HG02981 (cell line): ENCODE results near the gene CDK5RAP2.
"Not testable (repeated sequence)": the region's sequence is repeated elsewhere in the genome, so short reads cannot be mapped to it uniquely, and the experiment has no call there.

Experiments used
- ATAC-seq: cut with Tn5 transposase; IDR thresholded peaks from one replicate; pipeline ENCODE4 v1.9.1; 2021; ENCODE audit warnings: mild to moderate bottlenecking, moderate library complexity; ENCODE audit not compliant: unreplicated experiment

Gene CDK5RAP2

DNA sequence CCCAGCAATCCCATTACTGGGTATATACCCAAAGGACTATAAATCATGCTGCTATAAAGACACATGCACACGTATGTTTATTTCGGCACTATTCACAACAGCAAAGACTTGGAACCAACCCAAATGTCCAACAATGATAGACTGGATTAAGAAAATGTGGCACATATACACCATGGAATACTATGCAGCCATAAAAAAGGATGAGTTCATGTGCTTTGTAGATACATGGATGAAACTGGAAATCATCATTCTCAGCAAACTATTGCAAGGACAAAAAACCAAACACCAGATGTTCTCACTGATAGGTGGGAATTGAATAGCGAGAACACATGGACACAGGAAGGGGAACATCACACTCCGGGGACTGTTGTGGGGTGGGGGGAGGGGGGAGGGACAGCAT, 64.0 kb downstream of the CDK5RAP2 start:
- not testable (repeated sequence) for ATAC-seq

DNA sequence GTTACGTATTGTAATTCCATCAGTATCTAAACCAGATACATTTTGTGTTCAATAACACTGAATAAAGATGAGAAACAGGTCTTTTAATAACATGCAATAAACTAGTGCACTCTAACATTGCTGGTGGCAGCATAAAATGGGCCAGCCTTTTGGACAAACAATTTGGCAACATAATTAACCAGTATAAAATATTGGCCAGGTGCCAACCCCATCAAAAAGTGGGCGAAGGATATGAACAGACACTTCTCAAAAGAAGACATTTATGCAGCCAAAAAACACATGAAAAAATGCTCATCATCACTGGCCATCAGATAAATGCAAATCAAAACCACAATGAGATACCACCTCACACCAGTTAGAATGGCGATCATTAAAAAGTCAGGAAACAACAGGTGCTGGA, 64.5 kb downstream of the CDK5RAP2 start:
- ATAC-seq: not testable (repeated sequence)

DNA sequence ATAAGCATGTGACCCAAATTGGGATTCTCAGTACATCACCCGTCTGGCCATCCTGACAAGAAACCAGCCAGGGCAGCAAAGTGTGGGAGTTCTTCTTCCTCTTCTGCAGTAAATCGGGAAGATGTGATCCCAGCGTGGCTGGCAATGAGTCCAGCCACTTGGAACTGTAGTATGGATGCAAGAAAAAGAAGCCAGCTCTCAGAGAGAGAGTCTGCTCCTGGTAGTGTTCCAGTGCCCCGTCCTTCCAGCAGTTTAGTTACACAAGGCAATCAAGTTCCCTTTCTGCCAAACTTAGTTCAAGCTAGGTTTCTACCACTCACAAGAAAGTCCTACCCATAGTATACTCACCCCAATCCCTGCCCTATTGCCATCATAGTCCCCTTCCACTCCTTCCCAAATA, 65.6 kb downstream of the CDK5RAP2 start:
- no peak for ATAC-seq

DNA sequence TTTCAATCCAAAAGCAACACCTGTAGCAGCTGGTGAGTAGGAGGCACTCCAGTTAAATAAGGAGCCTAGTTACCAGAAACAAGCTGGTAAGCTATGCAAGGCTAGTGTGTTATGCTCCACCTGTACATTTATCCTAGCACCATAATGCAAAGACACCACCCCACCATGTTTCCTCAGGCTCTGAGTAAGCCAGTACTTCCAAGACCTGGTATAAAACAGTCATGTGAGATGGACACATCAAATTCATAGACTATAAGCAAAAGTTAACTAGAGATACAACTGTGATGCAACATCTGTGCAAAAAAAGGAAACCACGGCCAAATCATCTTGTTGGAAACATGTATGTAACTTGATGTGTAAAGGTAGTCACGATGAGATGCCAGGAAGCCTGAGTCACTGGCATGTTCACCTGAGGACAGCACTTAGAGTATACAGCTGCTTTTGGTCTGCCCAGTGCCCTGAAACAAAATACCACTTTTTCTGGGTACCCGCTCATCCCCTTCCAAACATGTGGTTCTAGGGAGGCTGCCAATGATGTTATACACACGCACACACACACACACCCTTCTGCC, 66.1 kb downstream of the CDK5RAP2 start:
- no peak for ATAC-seq

DNA sequence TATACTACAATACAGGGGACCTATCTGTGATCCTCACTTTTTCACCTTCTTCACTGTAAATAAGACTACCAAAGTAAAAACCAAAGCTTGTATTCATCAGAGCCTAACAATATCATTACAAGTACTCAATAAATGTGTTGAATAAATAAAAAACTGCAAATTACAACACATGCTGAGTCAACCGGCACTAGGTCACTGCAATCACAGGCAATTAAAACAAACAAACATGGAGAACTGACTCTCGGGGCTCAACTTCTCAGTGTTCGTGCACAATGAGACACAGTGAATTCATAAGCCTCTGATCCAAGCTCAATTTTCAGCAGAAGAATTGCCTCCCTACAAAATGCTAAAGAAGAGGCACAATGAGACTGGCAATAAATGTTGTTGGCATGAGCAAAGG, 69.2 kb downstream of the CDK5RAP2 start:
- ATAC-seq: no peak

DNA sequence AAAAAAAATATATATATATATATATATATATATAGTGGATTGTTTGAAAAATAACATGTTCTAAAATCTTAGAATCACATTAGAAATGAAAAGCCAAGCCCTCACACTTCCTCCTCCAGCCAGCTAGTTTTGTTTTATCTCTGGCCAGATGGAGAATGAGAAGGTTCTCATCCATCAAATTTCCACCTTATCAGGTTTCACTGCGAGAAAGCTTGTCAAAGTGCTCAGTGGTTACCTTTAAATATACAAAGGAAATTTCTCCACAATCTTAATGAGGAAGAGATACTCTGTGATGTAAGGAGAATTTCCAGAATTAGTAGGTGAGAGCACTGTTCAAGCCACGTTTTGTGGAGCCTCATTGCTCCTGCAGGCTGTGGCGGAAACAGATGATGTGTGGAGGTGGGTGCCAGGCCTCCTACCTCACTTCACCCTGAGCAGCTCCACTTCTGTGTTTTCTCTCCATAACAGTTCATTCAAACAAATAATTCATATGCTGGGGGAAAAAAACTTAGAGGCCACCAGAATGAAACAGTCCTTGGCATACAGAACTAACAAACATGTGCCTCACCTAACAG, 71.9 kb downstream of the CDK5RAP2 start:
- ATAC-seq: no peak

DNA sequence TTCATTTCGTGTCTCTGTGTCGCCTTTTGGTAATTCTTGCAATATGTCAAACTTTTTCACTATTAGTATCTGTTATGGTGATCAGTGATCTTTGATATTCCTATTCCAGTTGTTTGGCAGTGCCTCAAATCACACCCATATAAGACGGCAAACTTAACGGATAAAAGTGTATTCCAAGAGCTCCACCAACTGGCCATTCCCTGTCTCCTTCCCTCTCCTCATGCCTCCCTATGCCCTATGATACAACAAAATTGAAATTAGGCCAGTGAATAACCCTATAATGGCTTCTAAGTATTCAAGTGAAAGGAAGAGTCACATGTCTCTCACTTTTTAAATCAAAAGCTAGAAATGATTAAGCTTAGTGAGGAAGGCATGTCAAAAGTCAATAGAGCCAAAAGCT, 74.8 kb downstream of the CDK5RAP2 start:
- no peak for ATAC-seq

DNA sequence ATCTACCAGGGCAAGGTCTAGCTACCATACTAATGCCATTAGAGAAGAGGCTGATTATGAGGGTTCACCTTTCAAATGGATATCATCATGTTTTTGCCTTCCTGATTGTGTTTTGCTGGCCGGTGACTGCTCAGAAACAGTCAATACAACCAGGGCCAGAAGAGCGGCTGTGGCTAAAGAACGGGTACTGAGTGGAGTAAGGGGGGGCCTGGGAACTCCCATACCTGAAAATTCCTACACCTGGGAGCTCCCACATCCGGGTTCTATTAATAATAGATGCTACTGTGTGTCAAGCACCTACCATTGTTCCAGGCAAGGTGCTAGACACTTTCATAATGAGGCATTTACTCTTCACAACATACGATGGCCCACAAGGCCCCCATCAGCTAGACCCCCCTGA, 79.2 kb downstream of the CDK5RAP2 start:
- no peak for ATAC-seq

DNA sequence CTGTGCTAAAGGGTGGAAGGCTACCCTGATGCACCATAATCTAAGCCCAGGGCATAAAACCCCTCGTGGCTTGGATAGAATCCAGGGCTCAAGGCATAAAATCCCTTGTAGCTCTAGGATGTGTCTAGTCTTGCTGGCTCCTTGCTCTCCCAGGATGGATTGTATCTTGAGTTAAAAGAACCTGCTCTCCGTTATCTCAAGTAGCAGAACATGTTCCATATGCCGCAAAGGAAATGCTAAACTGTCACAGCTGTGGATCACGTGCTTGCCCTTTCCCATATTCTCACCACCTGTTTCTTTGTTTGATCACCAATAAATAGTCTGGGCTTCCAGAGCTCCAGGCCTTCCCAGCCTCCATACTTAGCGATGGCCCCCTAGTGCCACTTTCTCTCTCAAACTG, 82.1 kb downstream of the CDK5RAP2 start:
- not testable (repeated sequence) for ATAC-seq

DNA sequence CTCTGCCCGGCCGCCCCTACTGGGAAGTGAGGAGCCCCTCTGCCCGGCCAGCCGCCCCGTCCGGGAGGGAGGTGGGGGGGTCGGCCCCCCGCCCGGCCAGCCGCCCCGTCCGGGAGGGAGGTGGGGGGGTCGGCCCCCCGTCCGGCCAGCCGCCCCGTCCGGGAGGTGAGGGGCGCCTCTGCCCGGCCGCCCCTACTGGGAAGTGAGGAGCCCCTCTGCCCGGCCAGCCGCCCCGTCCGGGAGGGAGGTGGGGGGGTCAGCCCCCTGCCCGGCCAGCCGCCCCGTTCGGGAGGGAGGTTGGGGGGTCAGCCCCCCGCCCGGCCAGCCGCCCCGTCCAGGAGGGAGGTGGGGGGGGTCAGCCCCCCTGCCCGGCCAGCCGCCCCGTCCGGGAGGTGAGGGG, 83.5 kb downstream of the CDK5RAP2 start:
- ATAC-seq: not testable (repeated sequence)

DNA sequence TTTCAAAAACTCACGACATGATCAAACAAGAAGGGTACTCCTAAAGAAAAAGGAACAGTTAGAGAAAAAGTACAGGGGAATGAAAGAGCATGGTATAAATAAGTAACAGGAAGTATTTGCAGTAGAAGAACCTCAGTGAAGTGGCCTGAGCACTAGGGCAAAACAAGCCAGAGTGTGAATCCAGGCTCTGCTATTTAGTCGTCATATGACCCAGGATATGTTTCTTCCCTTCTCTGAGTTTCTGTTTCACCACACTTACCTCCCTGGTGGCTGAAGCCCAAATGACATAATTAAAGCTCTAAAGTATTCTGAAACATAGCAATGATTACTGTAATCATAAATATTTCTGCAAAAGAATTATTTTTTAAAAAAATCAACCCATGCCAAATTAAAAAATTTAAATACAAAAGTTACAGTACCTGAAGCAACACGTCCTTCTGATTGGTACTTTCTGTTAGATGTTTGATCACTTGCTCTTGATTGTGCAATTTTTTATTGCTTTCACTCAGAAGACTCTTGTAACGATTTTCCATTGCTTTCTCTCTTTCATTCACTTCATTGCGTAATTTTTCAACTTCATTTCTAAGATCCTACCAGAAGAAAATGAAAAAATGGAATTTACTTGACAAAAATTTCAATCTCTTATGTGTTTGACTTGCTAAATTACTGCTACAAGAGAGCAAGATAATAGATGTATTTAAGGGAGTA, 88.9 kb downstream of the CDK5RAP2 start:
- ATAC-seq: peak; percentile 98

DNA sequence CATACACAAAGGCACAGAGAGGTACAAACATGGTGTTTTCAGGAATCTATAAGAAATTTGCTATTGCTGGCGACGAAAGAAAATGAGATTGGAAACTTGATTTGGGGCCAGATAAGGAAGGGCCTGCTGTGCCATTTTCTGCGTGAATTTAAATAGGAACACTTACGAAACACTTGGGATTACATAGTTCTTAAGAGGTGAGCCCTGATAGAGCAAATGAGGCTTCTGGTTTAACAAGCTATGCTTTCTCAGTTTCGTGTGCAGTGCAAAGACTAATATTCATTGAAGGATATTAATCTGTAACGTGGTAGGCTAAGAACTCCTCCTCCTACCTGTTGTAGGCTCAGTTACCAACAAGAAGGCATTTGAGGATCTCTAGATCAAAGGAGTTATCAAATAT, 93.1 kb downstream of the CDK5RAP2 start:
- no peak for ATAC-seq

DNA sequence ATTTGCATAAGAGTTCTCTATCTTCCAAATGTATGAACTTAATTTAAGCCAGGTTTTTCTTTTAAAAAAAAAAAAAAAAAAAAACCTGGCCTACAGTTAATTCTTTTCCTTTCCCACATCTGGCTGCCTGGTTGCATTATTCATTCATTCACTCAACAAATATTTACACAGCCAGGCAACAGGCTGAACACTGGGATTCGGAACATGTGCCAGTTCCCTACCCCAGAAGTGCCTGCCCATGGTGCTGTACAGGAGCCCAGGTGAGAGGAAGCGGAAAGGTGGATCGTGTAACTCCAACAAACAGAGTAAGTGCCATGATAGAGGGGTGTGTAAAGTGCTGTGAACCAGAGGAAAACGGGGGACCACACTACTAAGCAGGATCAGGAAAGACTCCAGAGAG, 93.6 kb downstream of the CDK5RAP2 start:
- no peak for ATAC-seq

DNA sequence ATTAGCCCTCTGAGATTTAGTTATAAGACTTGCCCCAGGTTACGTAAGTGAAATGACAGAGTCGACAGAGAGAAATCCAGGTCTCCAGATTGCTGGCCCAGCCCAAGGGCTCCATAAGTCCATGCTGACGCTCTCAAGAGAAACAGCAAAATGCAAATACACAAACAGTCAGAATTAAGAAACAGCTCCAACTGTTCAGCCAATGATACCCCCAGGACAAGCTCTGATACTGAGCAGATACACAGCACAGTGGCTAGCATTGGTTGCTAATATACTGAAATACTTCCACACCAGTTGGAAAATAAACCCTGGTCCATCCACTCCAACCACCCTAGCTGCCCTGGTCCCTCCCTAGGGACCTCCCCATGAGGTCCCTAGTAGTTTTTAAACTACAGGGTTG, 94.2 kb downstream of the CDK5RAP2 start:
- ATAC-seq: no peak

DNA sequence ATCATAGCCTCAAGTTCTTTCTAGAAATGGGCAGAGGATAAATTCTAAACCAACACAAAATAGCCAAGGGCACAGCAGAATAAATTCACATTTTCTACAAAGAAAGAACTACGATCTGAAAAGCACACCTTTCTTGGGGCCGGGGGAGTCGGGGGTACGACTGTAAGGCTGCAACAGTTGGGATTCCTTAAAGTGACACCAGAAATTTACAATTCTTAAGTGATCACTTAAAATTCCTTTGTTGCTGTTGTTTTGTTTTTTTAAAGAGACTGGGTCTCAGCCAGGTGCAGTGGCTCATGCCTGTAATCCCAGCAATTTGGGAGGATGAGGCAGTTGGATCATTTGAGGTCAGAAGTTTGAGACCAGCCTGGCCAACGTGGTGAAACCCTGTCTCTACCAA, 95.8 kb downstream of the CDK5RAP2 start:
- ATAC-seq: no peak

DNA sequence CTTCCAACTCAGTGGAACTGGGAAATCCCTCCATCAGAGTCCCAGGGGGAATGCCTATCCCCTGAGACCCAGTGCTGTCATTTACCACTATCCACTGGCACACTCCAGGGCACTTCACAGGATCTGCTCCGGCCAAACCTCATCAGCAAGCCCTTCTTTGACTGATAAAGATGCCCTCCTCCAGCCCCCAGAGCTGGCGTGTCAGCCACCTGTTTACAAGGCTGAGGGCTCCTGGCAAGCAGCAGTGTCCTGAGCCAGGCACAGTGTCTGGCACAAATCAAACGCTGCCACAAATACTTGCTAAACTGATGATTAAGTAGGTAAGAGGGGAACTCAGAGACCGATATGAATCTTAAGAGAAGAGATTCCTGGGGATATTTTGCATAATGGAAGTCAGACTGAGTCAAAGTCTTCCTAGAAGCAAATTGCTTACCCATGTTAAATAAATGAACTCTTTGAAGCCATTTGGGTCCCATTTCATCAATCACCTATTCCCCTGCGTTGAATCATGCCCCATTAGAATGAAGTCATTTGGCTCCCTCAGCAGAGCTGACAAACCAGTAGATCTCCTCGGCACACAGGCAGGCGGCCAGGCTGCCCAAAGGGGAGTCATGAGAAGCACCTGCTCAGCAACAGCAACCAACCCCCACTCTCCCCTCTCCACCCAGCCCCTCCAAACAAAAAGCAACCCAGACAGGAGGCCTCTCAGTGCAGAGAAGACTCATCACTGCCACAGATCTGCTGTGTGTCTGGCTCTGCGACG, 97.4 kb downstream of the CDK5RAP2 start:
- ATAC-seq: no peak

DNA sequence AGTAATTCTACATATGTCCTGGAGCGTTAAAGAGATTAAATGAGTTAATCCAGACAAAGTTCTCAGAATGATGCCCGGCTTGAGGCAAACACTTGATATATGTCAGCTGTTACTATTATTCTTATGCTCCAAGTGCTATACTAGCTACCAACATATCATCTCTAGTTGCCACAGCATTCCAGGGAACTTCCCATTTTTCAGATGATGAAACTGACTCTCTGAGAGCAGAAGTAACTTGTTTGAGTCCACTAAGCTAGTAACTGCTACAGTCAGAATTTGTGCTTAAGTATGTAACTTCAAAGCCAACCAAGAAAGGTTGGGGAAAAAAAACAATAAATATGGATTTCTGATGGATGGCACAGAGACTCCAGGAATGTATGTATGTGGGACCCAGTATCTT, 98.1 kb downstream of the CDK5RAP2 start:
- ATAC-seq: no peak

DNA sequence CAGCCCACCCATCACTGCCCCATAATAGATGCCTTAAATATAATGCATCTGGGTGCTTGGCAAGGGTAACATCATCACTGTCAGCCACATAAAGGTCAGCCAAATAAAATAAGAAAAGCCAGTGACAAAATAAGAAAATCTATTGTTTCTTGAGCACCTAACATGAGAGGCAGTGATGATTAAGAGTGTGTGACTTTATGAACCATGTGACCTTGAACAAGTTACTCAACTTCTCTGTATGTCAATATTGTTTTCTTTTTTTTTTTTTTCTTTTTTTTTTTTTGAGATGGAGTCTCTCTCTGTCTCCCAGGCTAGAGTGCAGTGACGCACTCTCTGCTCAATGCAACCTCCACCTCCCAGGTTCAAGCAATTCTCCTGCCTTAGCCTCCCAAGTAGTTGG, 98.7 kb downstream of the CDK5RAP2 start:
- ATAC-seq: no peak

DNA sequence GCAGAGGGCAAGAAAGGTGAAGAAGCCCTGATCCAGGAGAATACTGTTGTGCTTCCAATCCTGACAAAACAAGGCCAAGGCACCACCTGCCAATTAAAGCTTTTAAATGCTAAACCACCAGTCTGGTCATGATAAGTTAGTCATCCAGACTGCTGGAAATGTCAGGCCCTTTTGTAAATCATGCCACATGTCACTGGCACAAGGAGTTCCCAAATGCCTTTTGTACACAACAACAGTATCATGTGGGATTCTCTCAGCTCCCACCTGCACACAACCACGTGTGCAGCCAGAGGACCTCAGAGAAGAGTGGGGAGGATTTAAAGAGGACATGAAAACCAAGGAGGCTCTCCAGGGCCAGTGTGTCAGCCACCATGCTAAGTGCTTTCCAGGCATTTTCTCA, 99.3 kb downstream of the CDK5RAP2 start:
- no peak for ATAC-seq

DNA sequence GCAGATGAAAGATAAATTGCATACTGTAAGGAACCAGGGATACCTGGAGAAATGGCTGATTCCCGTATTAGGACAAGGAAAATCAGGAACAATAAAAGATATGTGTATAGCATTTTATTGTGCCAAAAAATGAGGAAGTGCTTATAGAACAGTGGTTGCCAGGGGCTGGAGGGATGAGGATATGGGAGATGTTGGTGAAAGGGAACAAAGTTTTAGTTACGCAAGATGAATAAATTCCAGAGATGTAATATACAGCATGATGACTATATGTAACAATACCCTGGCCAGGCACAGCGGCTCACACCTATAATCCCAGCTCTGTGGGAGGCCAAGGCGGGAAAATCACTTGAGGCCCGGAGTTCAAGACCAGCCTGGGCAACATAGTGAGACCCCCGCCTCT, 101.8 kb downstream of the CDK5RAP2 start:
- no peak for ATAC-seq

DNA sequence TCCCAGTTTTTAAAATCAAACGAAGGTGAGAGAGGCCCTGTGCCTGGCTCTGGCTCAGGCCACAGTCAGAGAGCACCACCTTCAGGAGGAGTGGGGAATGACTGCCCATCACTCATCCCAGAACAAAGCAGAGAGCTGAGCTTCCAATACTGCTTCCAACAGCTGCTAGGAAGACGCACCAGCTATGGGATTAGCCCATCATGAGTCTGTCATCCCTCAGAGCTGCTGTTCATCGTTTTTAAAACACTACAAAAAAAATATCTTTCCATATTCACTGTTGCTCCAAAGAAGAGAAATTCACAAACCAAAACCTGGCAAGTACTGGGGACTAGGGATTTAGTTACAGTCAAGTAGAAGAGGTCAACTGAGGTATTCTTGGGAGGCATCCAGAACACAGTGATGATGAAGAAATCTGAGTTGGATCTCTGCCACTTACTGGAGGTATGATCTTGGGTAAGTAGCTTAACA, 102.4 kb downstream of the CDK5RAP2 start:
- no peak for ATAC-seq

DNA sequence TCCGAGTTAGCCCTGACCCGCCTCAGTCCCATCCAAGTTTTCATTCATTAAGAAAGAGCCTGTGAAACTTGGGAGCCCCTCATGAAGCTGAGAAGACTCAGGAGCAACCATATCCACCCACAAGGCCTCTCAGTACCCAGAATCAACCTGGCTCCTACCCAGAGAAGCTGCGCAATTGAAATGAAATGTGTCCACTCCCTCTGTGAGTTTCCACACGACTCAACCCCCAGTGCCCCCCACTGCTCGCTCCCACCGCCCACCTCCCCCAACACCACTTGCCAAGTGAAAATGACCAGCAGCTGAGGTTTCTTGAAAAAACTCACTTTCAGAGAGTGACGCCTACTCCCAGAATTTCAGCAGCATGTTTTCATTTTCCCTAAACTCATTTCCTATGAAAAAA, 104.6 kb downstream of the CDK5RAP2 start:
- no peak for ATAC-seq
